Activated CD4-positive, alpha-beta T cell treated with anti-CD3 and anti-CD28 coated beads, Interleukin-2, amount 50 U/mL, for 4 hours (primary cell): ENCODE data around the gene ZNF888.
"Not testable (repeated sequence)": the region's sequence is repeated elsewhere in the genome, so short reads cannot be mapped to it uniquely, and the experiment has no call there.

ENCODE experiments used
- DNase-seq, 2 experiments: peaks; one replicate each; pipeline ENCODE4 v3.0.0-alpha.2; 2020

The ZNF888 gene

GRCh38 chr19:52941523-52941922 lies 18.3 kb upstream of the ZNF888 start:
- DNase-seq = not testable (repeated sequence)

DNA sequence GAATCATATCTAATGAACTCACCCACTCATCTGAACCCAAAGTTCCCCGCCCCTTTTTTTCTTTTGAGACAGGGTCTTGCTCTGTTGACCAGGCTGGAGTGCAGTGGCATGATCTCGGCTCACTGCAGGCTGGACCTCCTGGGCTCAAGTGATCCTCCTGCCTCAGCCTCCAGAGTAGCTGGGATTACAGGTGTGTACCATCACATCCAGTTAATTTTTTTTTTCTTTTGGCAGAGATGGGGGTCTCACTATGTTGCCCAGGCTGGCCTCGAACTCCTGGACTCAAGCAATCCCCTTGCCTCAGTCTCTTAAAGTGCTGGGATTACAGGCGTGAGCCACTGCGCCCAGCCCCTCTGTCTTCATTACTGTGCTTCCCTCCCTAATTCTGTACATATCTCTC lies 17.7 kb upstream of the ZNF888 start:
- DNase-seq = not testable (repeated sequence)

- no peak for DNase-seq
Observed at GRCh38 chr19:52938761-52939160, 15.5 kb upstream of the ZNF888 start.

- DNase-seq = no peak
Observed at GRCh38 chr19:52936954-52937325, 13.7 kb upstream of the ZNF888 start.

DNA sequence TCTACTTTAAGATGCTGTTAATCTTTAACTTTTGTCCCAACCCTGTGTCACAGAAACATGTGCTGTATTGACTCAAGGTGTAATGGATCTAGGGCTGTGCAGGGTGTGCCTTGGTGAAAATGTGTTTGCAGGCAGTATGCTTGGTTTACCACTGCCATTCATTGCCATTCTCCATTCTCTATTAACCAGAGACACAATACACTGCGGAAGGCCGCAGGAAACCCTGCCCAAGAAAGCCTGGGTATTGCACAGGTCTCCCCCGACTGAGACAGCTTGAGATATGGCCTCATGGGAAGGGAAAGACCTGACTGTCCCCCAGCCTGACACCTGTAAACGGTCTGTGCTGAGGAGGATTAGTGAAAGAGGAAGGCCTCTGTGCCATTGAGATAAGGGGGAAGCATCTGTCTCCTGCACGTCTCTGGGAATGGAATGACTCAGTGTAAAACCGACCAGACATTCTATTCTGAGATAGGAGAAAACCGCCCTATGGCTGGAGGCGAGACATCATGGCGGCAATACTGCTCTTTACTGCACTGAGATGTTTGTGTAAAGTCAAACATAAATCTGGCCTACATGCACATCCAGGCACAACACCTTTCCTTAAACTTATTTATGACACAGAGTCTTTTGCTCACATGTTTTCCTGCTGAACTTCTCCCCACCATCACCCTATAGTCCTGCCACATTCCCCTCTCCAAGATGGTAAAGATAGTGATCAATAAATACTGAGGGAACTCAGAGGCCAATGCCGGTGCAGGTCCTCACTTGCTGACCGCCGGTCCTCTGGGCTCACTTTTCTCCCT lies 13.1 kb upstream of the ZNF888 start:
- no peak for DNase-seq

GRCh38 chr19:52935434-52935833 lies 12.2 kb upstream of the ZNF888 start:
- no peak for DNase-seq

DNA sequence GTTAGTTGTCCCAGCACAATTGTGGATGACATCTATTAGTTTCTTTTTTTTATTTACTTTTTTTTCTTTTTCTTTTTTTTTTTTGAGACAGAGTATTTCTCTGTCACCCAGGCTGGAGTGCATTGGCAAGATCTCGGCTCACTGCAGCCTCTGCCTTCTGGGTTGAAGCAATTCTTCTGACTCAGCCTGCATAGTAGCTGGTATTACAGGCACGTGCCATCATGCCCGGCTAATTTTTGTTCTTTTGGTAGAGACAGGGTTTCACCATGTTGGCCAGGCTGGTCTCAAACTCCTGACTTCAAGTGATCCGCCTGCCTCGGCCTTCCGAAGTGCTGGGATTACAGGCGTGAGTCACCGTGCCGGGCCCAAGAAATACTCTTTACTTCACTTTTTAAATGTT lies 1.4 kb upstream of the ZNF888 start:
- DNase-seq = not testable (repeated sequence)

- DNase-seq = no peak
Observed at GRCh38 chr19:52923778-52924593, 758 bp upstream of the ZNF888 start.

- no peak for DNase-seq
Observed at GRCh38 chr19:52917531-52917930, 5.7 kb downstream of the ZNF888 start.

GRCh38 chr19:52910648-52911047 lies 12.6 kb downstream of the ZNF888 start:
- DNase-seq = no peak

- DNase-seq = not testable (repeated sequence)
Observed at GRCh38 chr19:52904052-52904780, 19.0 kb downstream of the ZNF888 start.

DNA sequence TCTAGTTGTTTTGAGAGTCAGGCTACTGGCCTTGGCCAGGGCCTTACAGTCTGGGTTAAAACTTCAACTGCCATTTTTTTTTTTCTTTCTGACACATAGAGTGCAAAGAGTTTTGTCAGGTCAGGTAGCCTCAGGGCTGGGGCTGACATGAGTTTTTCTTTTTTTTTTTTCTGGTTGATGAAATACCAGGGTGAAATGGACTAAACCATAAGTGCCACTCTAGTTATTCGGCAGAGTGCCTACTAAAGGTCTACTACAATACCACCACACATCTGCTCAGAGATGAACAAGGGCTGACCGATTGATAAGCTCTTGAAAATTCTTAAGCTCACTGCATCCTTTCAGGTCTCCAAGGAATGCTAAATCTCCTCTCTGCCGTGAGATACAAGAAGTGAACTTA lies 21.4 kb downstream of the ZNF888 start:
- no peak for DNase-seq

DNA sequence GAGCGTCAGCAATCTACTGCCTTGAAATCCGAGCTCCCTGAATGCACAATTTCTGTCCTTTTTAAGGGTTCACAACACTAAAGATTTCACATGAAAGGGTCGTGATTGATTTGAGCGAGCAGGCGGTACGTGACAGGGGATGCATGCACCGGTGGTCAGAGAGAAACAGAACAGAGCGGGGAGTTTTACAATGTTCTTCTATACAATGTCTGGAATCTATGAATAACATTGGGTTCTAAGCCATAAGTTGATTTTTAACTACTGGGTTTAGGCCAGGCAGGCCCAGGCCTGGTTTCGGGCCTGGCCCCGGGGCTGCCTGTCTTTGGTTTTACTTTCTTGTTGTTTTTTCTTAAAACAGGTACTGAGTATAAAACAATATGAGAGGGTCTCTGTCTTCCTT lies 24.6 kb downstream of the ZNF888 start:
- DNase-seq = not testable (repeated sequence)

- no peak for DNase-seq
Observed at GRCh38 chr19:52898101-52898500, 25.1 kb downstream of the ZNF888 start.

DNA sequence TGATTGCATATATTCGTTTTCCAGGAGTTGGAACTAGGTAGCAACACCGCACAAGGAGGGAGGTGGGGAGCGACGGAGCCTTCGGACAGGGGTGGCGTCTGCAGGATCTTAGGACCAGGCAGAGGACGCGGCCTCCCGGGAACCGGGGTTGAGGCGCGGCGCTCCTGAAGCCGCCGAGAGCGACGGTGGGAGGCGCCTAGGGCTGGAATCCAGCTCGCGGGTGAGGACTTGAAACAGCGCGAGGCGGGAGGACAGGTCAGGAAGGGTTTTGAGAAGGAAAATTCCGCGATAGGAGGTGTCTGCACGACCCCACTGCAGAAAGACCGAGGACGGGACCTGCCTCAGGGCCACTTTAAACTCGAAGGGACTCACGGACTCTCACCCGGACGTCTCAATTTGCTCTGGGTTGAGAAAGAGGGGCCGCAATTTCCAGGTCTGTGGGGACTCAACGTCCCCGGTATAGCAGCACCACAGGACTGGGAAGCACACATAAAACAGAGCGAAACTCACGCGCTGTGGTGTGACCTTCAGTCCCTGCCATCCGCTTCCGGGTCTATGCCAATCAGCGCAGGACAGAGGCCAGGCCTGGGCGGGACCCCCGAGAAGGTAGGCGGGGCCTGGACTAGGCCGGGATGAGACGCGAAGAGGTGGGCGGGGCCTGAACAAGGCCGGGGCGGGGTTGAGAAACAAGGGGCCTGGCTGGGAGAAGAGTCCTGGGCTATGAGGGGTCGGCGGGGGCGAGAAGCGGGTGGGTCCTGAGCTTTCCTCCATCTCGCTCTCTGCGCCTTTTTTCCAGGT lies 25.9 kb downstream of the ZNF888 start, which contains the start of gene ZNF320:
Gene ZNF320, minus strand, starts transcription at position 498 of the 798 bp plus-strand sequence. CDS start 7,380 bp downstream, outside the sequence.
- DNase-seq = peak; percentile 86 to 87

DNA sequence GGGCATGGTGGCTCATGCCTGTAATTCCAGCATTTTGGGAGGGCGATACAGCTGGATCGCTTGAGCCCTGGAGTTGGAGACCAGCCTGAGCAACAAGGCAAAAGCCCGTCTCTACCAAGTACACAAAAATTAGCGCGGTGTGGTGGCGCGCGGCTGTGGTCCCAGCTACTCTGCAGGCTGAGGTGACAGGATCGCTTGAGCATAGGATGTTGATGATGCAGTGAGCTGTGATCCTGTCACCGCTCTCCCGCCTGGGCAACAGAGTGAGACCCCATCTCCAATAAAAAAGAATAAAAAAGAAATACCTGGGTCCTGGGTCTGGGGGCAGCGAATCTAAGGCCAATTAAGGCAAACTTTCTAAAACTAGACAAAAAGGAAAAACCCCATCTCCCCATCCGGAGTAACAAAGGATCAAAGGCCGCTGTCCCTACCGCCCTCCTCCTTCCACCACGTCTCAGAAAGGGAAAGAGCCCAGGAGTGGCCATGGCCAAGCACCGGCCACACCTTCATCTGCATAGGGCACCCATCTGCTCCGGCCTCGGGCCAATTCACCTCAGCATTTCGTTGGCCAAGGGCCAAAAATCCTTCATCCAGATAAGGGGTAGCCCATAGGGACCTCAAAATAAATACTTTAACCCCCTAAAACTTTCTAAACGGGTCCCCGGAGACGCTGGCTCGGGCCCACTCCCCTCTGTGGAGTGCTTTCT lies 26.6 kb downstream of the ZNF888 start:
- DNase-seq = no peak

DNA sequence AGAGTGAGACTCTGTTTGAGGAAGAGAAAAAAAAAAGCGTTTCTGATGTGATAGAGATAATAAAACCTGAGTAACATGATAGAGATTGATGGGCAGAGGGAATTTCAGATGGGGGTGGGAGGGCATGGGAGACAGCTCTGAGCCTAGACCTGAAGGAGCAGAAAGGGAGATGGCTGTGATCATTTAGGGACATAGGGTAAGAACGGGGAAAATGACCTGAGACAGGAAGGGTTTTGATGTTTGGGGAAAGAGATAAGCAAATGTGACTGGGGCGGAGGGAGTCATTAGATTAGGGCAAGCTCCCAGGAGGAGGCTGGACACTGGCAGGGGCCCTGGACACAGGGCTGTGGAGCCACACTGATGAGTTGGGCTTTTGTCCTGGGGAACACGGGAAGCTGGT lies 31.9 kb downstream of the ZNF888 start:
- DNase-seq = no peak

DNA sequence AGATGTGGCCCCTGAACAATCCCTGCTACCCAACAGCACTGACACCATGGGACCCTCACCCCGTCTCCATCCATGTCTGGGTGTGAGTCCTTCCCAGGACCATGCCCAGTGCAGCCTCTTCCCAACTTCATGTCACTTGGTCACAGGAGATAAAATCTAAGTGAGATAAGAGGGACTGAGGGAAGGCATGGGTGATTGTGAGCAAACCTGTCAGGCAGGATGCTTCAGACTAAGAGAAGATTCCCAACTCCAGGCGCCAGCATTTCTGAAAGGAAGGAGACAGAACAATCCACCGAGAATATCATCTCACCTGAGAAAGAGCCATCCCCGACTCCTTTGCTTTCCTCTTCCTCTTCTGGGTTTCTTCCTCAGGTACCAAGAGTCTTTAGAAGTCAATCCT lies 33.3 kb downstream of the ZNF888 start:
- DNase-seq = no peak

DNA sequence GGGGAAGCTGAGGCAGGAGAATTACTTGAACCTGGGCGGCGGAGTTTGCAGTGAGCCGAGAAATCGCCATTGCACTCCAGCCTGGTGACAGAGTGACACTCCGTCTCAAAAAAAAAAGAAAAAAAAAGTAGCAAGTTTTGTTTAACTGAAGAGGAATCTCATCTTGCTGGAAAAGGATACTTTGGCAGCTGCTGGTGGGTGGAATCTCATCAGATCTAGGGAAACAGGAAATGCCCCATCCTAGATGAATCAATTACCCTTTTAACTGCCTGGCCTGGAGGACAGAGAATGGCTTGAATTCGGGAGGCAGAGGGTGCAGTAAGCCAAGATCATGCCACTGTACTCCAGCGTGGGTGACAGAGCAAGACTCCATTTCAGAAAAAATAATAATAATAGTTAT lies 34.2 kb downstream of the ZNF888 start:
- DNase-seq = no peak

GRCh38 chr19:52880895-52881389 lies 42.3 kb downstream of the ZNF888 start:
- no peak for DNase-seq

- DNase-seq = not testable (repeated sequence)
Observed at GRCh38 chr19:52872996-52873395, 50.2 kb downstream of the ZNF888 start.

DNA sequence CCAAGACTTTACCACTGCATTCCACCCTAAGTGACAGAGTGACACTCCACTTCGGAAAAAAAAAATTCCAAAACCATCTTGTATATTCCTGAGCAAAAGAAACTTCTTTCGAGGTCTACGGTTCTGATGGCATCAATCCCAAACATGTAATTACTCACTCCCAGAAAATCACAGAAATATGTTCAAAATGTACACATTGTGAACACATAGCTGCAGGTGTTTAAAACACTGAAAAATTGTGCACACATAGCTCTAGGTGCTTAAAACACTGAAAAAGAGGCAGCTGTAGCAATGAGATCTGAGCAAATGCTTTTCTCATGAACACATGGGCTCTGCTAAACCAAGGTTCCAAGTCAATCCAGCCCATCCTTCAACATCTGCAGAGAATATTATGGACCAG lies 51.8 kb downstream of the ZNF888 start:
- no peak for DNase-seq
